HEK293T (cell line): ENCODE data around the gene P3H2.

Source experiments
- ARNT ChIP-seq: fragments of 450-650 bp; IDR thresholded peaks from 2 replicates; pipeline ENCODE4 v1.6.1; 2017; ENCODE audit warnings: mild to moderate bottlenecking
- BHLHE40 ChIP-seq: fragments of 450-650 bp; IDR thresholded peaks from 2 replicates; pipeline ENCODE4 v1.6.1; 2016; ENCODE audit warnings: mild to moderate bottlenecking, moderate library complexity, borderline replicate concordance
- ELF4 ChIP-seq: fragments of 450-650 bp; IDR thresholded peaks from 2 replicates; pipeline ENCODE4 v1.6.1; 2017; ENCODE audit warnings: antibody characterized with exemption
- HDGF ChIP-seq: fragments of 450-650 bp; IDR thresholded peaks from 2 replicates; pipeline ENCODE4 v1.6.1; 2017; ENCODE audit warnings: antibody characterized with exemption, borderline replicate concordance
- NFRKB ChIP-seq: fragments of 450-650 bp; IDR thresholded peaks from 2 replicates; pipeline ENCODE4 v1.6.1; 2016; ENCODE audit warnings: mild to moderate bottlenecking, moderate library complexity
- ZNF384 ChIP-seq: fragments of 450-650 bp; IDR thresholded peaks from 2 replicates; pipeline ENCODE4 v1.6.1; 2016

- TF ChIP-seq NFRKB (no peak), ARNT (no peak), BHLHE40 (no peak), ELF4 (no peak), ZNF384 (no peak), HDGF (no peak)
These were observed 1.0 kb downstream of the P3H2 start for GRCh38 chr3:190119461-190120268.
